NCI-H1092 treated with DMSO at 0.1 percent for 48 hours (cell line): ENCODE measurements around the gene ASB6.

ENCODE experiments used
- DNase-seq: peaks from one replicate; lab custom pipeline; 2025; lab: John Stamatoyannopoulos, UW

ASB6 gene

DNA sequence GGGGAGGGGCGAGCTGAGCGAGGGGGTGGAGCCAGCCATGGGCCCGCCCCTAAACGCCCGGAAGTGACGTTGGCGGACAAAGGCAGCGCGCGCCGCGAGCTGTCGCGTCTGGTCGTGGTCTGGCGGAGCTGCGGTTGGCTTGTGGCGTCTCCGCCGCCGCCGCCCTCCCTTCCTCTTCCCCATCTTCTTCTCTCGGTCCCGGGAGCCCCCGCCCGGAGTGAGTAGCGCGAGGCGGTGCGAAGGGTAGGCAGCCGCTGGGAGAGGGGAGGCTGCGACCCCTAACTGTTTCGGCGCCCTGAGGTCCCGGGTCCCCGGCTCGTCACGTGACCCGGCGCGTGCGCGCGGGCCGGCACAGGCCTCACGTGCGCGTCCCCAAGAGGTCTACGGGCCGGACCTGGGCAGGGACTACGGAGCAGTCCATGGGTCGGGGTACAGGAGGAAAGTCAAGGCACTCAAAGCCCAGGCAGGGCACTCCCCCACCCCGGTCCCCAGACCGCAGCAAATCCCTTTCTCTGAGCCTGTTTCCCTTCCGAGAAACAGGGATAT, 15.8 kb downstream of the ASB6 start, which contains the start of gene NTMT1:
TSS of gene NTMT1 (plus strand) at position 85 of the 546 bp plus-strand sequence. CDS start 6,541 bp downstream, outside the sequence.
- DNase-seq = peak; percentile 81

DNA sequence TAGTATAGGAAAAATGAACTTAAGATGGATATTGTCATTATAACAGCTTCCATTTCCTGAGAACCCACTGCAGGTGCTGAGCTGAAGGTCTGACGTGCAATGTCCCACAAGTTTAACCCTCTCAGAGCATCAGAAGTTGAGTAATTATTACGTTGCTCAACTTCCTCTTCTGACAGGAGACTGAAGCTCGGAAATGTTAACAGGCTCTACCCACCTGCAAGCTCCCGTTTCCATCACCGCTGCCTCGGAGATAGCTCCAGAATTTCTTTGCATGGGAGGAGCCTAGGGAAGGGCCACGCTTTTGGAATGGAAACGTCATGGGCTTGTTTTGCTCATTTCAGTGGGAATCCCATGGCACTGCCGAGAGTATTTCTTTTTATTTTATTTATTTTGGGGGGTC, 17.0 kb downstream of the ASB6 start:
- no peak for DNase-seq

DNA sequence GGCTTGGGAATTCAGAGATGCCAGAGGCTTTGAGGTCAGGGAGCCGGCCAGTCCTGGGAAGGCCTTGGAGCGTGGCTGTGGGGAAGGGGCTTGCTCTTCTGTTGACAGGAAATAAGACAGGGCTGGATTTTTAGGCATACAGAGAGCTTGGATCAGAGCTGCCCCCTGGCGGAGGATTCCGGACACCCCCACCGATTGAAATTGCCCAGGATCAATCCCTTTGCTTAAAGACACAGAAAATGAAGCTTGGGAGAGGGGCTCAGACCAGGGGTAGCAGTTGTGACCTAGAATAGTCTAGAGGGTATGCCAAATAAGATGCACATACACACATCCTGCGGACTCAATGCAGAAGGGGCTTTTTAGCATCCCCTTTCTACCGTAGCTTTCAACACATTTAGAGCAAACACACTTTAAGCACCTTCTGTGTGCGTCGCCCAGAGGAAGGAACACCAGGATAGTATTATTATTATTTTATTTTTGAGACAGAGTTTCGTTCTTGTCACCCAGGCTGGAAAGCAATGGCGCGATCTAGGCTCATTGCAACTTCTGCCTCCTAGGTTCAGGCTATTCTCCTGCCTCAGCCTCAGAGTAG, 17.7 kb downstream of the ASB6 start:
- DNase-seq = peak; percentile 57

DNA sequence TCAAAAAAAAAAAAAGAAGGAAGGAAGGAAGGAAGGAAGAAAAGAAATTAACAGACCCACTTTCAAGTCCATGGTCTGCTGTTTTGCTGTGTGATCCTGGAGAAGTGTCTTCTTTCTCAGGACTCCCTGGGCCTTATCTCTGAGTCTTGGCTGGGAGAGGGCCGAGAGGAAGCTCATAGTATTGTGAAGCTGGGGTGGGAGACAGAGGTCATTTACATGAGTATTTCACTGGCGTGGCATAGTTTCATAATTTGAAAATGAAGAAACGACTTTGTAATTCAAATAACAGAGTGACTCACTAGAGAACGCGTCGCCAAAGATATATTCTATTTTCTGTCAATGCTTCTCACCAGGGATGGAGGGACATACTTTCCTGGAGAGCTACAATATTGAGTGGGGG, 18.6 kb downstream of the ASB6 start:
- DNase-seq = no peak

DNA sequence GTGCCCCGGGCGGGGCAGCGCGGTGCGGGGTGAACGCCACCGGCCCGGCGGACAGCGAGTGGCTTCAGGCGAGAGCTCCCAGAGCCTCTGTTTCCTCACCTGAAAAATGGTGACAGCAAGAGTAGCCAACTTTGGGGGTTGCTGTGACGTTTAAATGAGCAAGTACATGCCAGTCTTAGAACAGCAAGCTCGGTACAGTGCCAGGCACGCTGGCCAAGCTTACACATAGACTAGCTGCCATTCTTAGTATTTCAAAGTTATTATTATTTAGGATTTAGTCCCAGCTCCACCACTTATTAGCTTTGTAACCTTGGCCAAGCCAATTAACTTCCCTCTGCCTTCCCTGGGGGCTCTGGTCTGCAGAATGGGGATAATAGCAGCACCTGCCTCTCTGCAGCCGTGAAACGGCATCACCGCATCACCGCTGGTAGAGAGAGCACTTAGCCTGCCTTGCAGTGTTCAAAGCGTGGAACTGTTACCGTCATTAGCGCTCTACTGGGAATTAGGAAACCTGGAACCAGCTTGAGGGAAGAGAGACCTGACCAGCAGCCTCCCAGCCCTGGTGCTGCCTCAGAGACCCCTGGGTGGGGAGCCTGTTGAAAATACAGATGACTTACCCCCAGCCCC, 21.2 kb downstream of the ASB6 start, which contains the start of gene C9orf50:
TSS of gene C9orf50 (minus strand) at position 433 of the 627 bp plus-strand sequence. CDS start 527 bp downstream, outside the sequence.
- peak; percentile 68 for DNase-seq

DNA sequence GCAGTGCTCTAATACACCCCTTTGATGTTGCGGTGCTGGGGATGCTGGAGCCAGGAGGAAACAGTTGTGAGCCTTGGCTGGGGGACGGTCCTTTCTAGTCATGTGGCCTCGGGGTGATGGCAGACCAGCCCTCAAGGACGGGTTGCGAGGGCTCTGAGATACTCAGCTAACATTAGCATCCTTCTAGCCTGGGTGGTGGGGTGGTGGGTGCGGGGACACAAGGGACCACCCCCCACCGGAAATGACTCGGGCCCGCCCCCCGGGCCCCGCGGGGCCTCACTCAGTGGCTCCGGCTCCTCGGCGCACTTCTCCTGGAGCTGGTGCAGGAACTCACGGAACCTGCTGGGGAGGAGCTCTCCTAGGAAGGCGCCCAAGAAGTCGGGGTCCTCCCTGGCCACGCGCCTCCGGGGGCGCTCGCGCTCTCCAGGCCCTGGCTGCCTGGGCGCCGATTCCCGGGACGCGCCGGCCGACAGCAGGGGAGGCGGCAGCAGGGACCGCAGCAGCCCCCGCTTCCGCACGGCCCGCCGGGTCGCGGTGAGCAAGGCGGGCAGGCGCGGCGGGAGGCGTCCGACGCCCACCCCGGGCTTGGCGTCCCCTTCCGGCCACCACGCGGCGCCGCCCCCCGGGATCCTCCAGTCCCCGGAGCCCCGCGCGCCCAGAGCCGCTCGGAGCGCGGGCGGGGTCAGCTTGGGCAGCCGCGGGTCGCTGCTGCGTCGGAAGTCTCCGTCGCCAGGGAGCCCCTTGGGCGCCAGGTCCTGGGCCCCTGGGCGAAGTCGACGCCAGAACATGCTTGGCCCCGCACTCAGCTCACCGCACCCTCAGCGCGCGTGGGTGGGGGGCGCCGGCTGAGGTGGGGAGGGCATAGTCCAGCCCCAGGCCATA, 21.9 kb downstream of the ASB6 start:
- DNase-seq = peak; percentile 17

DNA sequence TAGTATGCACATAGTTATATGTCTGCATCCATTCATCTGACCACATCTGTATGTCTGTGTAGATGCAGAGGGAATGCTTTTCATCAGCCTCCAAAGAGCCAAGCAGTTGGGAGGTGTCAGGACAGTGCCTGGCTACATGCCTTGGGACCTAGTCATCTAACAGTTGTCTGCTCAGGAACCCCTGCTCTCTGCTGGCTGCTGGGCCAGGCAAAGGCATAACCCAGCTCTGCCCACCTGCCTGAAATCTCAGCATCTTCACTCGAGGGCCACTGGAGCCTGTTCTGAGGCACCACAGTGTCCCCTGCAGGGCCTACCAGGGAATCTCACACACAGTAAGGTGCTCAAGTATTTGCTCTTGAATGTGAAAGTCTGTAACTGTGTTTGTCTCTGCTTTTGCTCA, 24.8 kb downstream of the ASB6 start:
- peak; percentile 37 for DNase-seq

DNA sequence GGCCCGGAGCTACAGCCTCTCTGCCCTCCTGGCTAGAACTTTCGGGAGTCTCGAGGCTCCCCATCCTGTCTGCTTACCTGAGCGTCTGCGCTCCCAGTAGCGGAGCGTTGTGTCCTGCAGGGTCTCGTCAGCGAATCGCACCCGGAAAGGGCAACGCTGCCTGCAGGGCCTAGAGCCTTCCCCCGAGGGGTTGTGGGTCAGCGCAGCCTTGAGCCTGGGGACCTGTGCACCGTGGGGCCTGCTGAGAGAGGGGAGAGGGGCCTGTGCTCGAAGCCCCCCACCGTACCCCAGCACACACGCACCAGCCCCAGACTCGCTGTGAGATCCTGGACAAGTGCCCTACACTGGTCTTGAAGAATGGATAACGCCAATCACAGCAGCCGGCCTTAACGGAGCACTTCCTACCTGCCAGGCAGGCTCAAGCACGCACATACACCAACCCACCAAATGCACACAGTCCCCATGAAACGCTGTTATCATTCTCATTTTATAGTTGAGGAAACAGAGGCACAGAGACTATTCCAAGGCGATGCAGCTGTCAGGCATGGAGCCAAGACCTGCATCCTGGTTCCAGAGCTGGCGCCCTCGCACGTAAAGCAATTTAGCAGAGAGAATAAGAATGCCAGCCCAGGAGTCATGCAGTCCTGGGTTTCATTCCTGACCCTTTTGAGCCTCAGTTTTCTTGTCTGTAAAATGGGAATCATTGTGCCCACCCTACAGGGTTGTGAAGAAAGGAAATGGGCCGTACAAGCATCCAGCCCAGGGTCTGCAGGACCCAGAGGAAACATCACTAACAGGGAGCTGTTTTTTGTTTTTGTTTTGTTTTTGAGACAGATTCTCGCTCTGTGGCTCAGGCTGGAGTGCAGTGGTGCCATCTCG, 26.3 kb downstream of the ASB6 start:
- no peak for DNase-seq

DNA sequence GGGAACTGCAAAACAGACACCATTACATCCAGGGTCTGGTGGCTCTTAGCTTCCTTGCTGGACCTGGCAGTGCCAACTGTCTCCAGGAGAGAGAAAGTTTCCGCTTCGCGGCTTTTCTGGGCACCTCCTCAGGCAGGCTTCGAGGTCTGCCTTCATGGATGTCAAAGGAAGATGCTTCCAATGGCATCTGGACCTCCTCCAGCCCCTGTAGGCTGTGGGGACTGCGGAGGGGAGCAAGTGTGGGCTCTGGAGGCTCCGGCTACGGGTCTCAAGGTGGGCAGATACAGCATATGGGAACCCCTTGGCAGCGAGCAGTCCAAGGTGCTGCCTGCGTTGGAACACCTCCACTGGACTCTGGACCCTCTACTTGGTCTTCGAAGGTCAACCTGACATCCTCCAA, 27.0 kb downstream of the ASB6 start:
- no peak for DNase-seq

DNA sequence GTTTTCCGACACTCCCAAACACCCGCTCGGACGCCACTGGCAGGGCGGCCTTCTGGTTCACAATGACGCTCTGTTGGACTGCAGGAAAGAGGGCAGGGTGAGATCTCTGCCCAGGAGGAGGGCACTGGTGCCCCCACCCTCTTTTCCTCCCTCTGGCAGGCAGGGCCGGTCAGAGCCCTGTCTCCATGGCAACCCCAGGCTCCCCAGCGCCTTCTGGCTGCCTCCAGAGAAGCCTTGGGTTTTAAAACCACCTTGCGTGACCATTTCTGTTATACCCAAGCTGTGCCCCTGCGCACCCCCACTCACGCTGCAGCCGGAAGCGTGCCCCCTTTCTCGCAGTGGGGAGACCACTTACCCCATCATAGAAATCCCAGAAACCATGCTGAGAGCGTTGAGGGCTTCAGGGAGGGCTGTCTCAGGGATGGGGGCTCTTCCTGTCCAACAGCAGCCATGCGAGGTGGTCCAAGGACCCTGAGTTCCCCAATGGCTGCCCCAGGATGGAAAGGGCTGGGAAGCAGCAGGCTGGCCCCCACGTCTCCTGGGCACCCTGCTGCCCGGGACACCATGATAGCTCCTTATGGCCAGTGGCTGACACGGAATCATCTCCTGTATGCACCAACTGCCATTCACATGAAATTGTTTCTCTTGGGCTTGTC, 28.3 kb downstream of the ASB6 start:
- peak; percentile 75 for DNase-seq

DNA sequence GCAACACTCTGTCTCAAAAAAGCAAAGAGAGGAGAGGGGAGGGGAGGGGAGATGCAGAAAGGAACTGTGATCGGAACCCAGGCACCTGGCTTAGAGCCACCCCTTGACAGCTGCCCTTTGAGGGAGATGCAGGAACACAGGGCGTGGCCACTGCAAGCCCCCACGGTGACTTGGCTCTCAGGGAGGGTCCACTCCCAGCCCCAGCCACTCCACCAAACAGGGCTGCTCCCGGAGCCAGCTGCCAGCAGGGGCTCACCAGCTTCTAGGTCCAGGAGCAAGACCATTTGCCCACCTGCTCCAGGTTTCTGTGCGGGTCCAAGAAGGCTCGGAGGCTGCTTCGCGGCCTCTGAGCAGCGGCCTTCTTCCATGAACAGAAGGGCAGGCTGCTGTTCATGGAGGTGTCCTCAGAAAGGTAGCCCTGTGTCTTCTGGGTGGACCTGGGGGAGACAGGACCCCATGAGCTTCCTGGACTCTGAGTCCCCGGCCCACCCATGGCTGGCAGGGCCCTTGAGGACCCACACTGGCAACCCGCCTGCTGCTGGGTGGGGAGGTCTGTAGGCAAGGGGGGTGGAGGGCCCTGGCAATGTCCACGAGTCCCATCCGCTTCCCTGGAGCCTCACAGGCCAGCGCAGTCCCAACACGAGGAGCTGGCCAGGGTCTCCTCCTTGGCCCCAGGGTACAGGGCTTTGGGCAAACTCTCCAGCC, 29.0 kb downstream of the ASB6 start:
- peak; percentile 62 for DNase-seq

DNA sequence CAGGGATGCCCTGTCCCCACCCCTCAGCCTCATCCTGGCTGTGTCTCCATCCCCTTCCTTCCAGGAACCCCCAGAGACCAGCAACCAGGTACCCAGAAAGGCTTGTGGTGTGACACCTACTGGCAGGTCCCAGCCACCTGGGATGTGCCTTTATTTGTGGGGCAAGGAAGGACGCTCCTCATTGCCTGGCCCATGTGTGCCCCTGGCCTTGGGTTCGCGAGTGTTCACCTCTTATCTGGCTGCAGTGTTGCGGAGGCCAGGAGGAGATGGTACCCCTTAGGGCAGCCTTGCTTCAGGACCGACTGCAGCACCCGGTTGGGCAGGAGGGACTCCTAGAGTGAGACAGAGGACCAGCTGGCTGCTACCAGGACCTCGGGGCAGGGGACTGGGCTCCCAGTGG, 29.8 kb downstream of the ASB6 start:
- DNase-seq = no peak

DNA sequence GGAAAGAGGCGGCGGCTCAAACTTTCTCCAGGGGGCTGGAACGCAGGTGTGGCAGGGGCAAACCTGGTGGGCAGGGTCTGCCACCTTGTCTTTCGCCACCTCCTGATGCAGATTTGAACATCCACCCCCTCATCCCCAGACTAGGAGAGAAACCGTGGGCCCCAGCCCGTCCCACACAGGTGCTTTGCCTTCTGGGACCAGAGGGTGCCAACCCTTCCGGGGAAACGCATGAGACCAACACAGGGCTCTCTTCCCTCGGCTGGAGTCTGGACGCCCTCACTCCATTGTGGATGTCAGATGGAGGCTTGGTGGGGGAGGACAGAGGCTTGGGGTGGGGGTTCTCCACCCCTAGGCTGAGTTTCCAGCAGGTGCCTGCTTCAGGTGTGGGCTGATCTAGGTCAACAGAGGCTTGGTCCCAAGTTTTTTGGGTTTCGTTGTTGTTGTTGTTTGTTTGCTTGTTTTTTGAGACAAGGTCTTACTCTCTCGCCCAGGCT, 30.6 kb downstream of the ASB6 start:
- DNase-seq = no peak

DNA sequence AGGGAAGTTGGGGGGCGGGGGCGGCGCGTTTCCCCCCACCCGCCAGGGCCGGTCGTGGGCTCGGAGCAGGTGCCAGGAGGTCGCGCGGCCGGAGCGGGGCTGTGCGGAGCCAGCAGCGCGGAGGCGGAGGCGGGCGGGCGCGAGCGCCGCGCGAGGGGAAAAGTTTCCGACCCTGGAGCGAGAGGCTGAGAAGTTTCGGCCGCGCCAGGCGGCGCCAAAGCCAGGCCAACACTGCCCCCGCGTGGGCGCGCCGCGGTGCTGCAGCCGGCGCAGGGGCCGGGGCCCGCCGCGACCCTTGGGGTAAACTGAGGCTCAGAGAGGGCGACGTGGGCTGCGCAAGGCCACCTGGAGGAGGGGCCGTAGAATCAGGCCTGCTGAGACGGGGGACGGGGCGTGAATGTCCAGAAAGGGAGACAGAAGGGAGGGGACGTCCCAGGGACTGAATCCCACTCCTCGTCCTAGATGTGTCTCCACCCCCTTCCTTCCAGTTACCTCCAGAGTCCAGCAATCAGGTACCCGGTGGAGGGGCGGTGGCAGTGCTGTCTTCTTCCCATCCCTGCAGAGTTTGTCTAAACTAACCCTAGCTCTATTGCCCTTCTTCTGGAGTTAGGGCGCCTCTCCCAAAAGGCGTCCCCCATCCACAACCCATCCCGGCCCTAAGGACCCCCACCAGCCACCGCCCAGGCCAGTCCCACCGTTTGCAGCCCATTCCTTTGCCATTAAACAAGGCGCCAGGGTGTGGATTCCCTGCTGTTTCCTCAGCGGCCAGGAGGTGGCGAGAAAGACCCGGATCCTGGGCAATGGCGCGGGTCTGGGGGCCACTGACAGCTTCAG, 31.3 kb downstream of the ASB6 start:
- DNase-seq = peak; percentile 42

DNA sequence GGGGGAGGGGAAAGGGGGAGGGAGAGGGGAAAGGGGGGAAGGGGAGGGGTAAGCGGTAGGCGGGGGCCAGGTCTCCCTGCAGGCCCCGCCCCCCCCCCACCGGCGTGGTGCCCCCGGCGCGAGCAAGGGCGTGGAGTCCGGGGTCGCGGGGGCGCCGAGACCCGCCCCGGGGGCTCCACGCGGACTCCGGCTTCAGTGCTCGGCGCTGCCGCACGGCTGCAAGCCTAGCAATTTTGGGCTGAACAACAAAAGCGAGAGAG, 31.8 kb downstream of the ASB6 start:
- no peak for DNase-seq

DNA sequence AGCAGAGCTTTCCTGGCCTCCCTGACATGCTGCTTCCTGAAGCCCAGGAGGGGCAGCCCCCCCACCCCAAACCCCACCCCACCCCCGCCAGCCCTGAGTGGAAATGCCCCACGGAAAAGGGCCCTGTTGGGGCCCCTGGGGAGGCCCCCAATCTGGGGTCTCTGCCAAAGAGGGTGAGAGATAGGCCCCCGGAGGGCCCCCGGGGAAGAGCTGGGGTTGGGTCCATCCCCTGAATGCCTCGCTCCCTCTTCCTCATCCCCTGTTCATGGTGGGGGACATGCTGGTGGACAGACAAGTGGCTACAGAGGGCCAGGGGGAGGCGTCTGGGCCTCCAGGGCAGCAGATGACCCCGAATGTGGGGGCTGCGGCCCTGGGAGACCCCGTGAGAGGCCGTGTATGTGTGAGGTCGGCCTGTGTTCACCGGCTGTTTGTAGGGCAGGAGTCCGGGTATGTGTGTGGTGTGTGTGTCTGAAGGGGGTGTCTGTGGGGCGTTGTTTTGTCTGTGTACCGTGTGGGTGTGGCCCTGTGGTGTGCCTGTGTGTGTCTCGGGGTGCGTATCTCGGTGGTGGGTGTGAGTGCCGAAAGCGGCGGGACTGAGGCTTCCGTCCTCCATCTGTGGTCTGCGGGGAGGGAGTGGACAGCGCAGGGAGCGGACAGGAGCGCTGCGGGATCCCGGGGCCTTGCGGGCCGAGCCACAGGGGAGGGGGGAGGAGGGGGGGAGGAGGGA, 32.3 kb downstream of the ASB6 start:
- DNase-seq = no peak

DNA sequence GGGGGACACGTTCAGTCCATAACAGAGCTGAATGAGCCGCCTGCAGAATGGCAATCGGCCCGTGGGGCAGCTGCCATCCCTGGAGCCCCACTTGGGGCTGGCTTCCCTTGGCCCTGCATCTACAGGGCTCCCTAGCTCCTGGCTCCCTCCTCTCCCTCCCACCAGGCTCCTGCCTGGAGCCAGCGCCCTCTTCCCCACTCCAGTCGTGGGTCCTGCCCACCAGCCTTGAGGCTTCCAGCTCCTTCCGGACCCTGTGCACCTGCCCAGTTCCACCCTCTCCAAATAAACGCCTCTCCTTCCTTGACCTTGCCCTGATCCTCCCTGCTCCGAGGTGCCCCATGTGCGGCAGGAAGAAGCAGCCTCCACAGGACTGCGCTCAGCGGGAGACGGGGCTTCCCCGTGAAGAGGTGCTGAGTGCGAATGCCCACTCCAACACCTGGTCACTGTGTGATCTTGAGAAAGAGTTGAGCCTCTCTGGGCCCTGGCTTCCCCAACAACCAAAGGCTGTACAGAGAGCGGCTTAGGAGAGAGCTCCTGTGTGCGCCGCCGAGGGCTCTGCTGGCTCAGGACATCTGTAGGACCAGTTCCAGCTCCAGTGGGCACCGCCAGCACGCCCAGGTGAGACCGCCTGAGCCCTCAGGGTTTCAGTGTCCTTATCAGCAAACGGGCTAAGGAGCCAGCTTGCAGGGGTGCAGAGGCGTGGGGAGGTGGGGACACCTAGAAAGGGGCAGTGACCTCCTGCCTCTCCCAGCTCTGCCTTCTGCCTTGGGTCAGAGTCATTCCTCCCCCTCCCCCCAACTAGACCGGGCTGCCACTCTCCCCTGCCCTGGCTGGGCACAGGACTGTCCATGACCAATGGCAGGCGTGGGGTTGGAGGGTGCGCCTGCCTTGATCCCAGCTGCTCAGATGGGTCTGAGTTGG, 33.1 kb downstream of the ASB6 start:
- no peak for DNase-seq

DNA sequence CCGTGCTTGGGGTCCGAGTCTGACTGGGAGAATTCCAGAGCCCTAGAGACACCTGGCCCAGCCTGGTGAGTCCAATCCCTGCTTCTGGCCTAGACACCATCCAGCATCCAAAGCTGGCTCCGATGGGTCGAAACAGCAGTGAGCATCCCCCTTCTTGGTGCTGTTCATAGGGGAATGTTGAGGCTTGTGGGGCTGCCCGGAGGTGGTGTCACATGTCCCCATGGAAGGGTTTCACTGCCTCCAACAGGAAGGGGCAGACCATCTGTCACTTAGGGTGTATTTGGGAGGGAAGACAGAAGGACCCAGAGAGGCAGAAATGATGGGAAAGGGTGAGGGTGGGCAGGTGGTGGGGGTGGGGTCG, 34.9 kb downstream of the ASB6 start:
- DNase-seq = no peak
